Measurements from ENCODE around the gene COL23A1. TPM values are rescaled to one million over a fixed set of nuclear protein-coding genes. Genes with fewer than 3 reads are reported as not detected.

The COL23A1 gene
- total RNA-seq, 1 donor from 2014 or later, result 0.12 TPM

GRCh38 chr5:178361657-178362445 lies 228.3 kb downstream of the COL23A1 start:
- Mint-ChIP-seq H3K36me3 (ENCODE audit: low read depth) (peaks cover 3% of the 10 kb centered on the region), H3K9me3 (ENCODE audit: low read depth) (no peaks in the 10 kb centered on the region), H3K4me3 (ENCODE audit: unreplicated experiment) (no peak overlapping the region), H3K27me3 (ENCODE audit: low read depth) (peaks cover 34% of the 10 kb centered on the region), H3K4me1 (ENCODE audit: low read depth) (peaks cover 7% of the 10 kb centered on the region), H3K27ac (ENCODE audit: unreplicated experiment) (no peak overlapping the region)
- no peak for TF ChIP-seq CTCF (IDR thresholded peaks at IDR 0.05)
- DNase-seq (ENCODE audit: low spot score), result peak; percentile 63

- no peak for TF ChIP-seq CTCF (IDR thresholded peaks at IDR 0.05)
- Mint-ChIP-seq H3K36me3 (ENCODE audit: low read depth) (no peaks in the 10 kb centered on the region), H3K9me3 (ENCODE audit: low read depth) (no peaks in the 10 kb centered on the region), H3K4me3 (ENCODE audit: unreplicated experiment) (no peak overlapping the region), H3K27ac (ENCODE audit: unreplicated experiment) (no peak overlapping the region), H3K27me3 (ENCODE audit: low read depth) (peaks cover 28% of the 10 kb centered on the region), H3K4me1 (ENCODE audit: low read depth) (peaks cover 16% of the 10 kb centered on the region)
- DNase-seq (ENCODE audit: low spot score), result no peak
Measured at GRCh38 chr5:178360926-178361235, 229.3 kb downstream of the COL23A1 start.

GRCh38 chr5:178360222-178360925 lies 229.8 kb downstream of the COL23A1 start:
- H3K36me3 Mint-ChIP-seq (ENCODE audit: low read depth), result no peaks in the 10 kb centered on the region
- no peak overlapping the region for H3K27ac Mint-ChIP-seq (ENCODE audit: unreplicated experiment)
- no peak for TF ChIP-seq CTCF (IDR thresholded peaks at IDR 0.05)
- no peak overlapping the region for H3K4me3 Mint-ChIP-seq (ENCODE audit: unreplicated experiment)
- H3K9me3 Mint-ChIP-seq (ENCODE audit: low read depth), result no peaks in the 10 kb centered on the region
- peak; percentile 60 for DNase-seq (ENCODE audit: low spot score)
- H3K27me3 Mint-ChIP-seq (ENCODE audit: low read depth), result peaks cover 29% of the 10 kb centered on the region
- H3K4me1 Mint-ChIP-seq (ENCODE audit: low read depth), result peaks cover 18% of the 10 kb centered on the region

GRCh38 chr5:178359738-178360137 lies 230.5 kb downstream of the COL23A1 start:
- Mint-ChIP-seq H3K4me1 (ENCODE audit: low read depth) (peaks cover 18% of the 10 kb centered on the region), H3K27ac (ENCODE audit: unreplicated experiment) (no peak overlapping the region), H3K4me3 (ENCODE audit: unreplicated experiment) (no peak overlapping the region), H3K27me3 (ENCODE audit: low read depth) (peaks cover 29% of the 10 kb centered on the region), H3K9me3 (ENCODE audit: low read depth) (no peaks in the 10 kb centered on the region), H3K36me3 (ENCODE audit: low read depth) (no peaks in the 10 kb centered on the region)
- DNase-seq (ENCODE audit: low spot score), result peak; percentile 48
- TF ChIP-seq CTCF (IDR thresholded peaks at IDR 0.05), result no peak

- no peaks in the 10 kb centered on the region for H3K36me3 Mint-ChIP-seq (ENCODE audit: low read depth)
- no peak overlapping the region for H3K27ac Mint-ChIP-seq (ENCODE audit: unreplicated experiment)
- peaks cover 38% of the 10 kb centered on the region for H3K27me3 Mint-ChIP-seq (ENCODE audit: low read depth)
- H3K4me1 Mint-ChIP-seq (ENCODE audit: low read depth), result peaks cover 18% of the 10 kb centered on the region
- TF ChIP-seq CTCF (IDR thresholded peaks at IDR 0.05), result no peak
- no peak overlapping the region for H3K4me3 Mint-ChIP-seq (ENCODE audit: unreplicated experiment)
- H3K9me3 Mint-ChIP-seq (ENCODE audit: low read depth), result no peaks in the 10 kb centered on the region
- DNase-seq (ENCODE audit: low spot score), result no peak
Measured at GRCh38 chr5:178357678-178358077, 232.5 kb downstream of the COL23A1 start.

Data from chondrocyte (in vitro differentiated cells).